ENCODE data around the gene RUNX2.

- TF ChIP-seq CTCF (IDR thresholded peaks at IDR 0.05) (no peak), POLR2AphosphoS5 (IDR thresholded peaks at IDR 0.05) (no peak)
These were observed 244.7 kb downstream of the RUNX2 start for GRCh38 chr6:45572833-45573232.

Data from stomach (tissue), 4 donors.